GM20431 (cell line): Measurements from ENCODE around the gene STAMBPL1.

Source experiments
- in situ Hi-C: fragments of 300-500 bp; cut with MseI, MboI; formaldehyde crosslinking; loops from one replicate; pipeline ENCODE4 v1.15.0; 2020; ENCODE audit warnings: low sequenced_read_pairs; ENCODE audit not compliant: unreplicated experiment

STAMBPL1 gene

GRCh38 chr10:88879534-88880281 is at the start of gene STAMBPL1:
Gene STAMBPL1, plus strand, starts transcription at chr10:88880245. Its CDS starts 21,464 bp downstream, at chr10:88901709.
- in situ Hi-C loops: no loop called here

GRCh38 chr10:88830643-88831268 is 49.3 kb upstream of the STAMBPL1 start:
- in situ Hi-C loops: loop anchor here (10.0 kb wide), 1 partner anchor 94 kb away; no protein-coding TSS in a partner anchor

- in situ Hi-C loops: loop anchor here (10.0 kb wide), 1 partner anchor 93 kb away; no protein-coding TSS in a partner anchor
Measured at GRCh38 chr10:88831709-88832108, 48.3 kb upstream of the STAMBPL1 start.

- in situ Hi-C loops: loop anchor here (10.0 kb wide), 1 partner anchor 92 kb away; no protein-coding TSS in a partner anchor
Measured at GRCh38 chr10:88832376-88832775, 47.7 kb upstream of the STAMBPL1 start.

GRCh38 chr10:88833156-88833555 is 46.9 kb upstream of the STAMBPL1 start:
- in situ Hi-C loops: loop anchor here (10.0 kb wide), 1 partner anchor 92 kb away; no protein-coding TSS in a partner anchor

GRCh38 chr10:88833723-88834122 is 46.3 kb upstream of the STAMBPL1 start:
- in situ Hi-C loops: loop anchor here (10.0 kb wide), 1 partner anchor 91 kb away; no protein-coding TSS in a partner anchor

- in situ Hi-C loops: loop anchor here (10.0 kb wide), 1 partner anchor 89 kb away; no protein-coding TSS in a partner anchor
Measured at GRCh38 chr10:88835096-88835909, 44.7 kb upstream of the STAMBPL1 start.

GRCh38 chr10:88835910-88836221 is 44.2 kb upstream of the STAMBPL1 start:
- in situ Hi-C loops: loop anchor here (10.0 kb wide), 1 partner anchor 89 kb away; no protein-coding TSS in a partner anchor

- in situ Hi-C loops: loop anchor here (10.0 kb wide), 1 partner anchor 87 kb away; no protein-coding TSS in a partner anchor
Measured at GRCh38 chr10:88837632-88838031, 42.4 kb upstream of the STAMBPL1 start.

- in situ Hi-C loops: loop anchor here (10.0 kb wide), 1 partner anchor 86 kb away; no protein-coding TSS in a partner anchor
Measured at GRCh38 chr10:88838766-88839350, 41.2 kb upstream of the STAMBPL1 start.

- in situ Hi-C loops: no loop called here
Measured at GRCh38 chr10:88840104-88840503, 39.9 kb upstream of the STAMBPL1 start.

GRCh38 chr10:88840881-88841280 is 39.2 kb upstream of the STAMBPL1 start:
- in situ Hi-C loops: no loop called here

GRCh38 chr10:88841316-88842111 is 38.5 kb upstream of the STAMBPL1 start:
- in situ Hi-C loops: no loop called here

GRCh38 chr10:88843171-88843570 is 36.9 kb upstream of the STAMBPL1 start:
- in situ Hi-C loops: no loop called here

- in situ Hi-C loops: no loop called here
Measured at GRCh38 chr10:88848499-88848898, 31.5 kb upstream of the STAMBPL1 start.

GRCh38 chr10:88849234-88849633 is 30.8 kb upstream of the STAMBPL1 start:
- in situ Hi-C loops: no loop called here

- in situ Hi-C loops: no loop called here
Measured at GRCh38 chr10:88850712-88851111, 29.3 kb upstream of the STAMBPL1 start.

- in situ Hi-C loops: no loop called here
Measured at GRCh38 chr10:88851706-88852105, 28.3 kb upstream of the STAMBPL1 start, which contains the start of gene ANKRD22. Gene ANKRD22, minus strand, starts transcription at chr10:88851844. Its CDS starts 237 bp downstream, at chr10:88851607.

GRCh38 chr10:88852327-88852726 is 27.7 kb upstream of the STAMBPL1 start:
- in situ Hi-C loops: no loop called here
